NCI-H748 treated with DMSO at 0.1 percent for 48 hours (cell line): ENCODE results near the gene B4GALT2.

ENCODE experiments used
- DNase-seq: peaks from one replicate; lab custom pipeline; 2025; lab: John Stamatoyannopoulos, UW

The B4GALT2 gene

GRCh38 chr1:43978551-43979260 lies at the start of gene B4GALT2:
B4GALT2 (plus strand) TSS chr1:43979210; CDS start chr1:43981161, 1,951 bp downstream.
- DNase-seq, result peak; percentile 33

GRCh38 chr1:43930168-43930948 lies 48.7 kb upstream of the B4GALT2 start:
- DNase-seq, result no peak

GRCh38 chr1:43930949-43931275 lies 48.1 kb upstream of the B4GALT2 start:
- DNase-seq, result no peak

GRCh38 chr1:43931711-43932660 lies 47.0 kb upstream of the B4GALT2 start:
- DNase-seq, result no peak

- DNase-seq, result peak; percentile 71
Measured at GRCh38 chr1:43932786-43933385, 46.1 kb upstream of the B4GALT2 start.

GRCh38 chr1:43933386-43934100 lies 45.5 kb upstream of the B4GALT2 start, which contains the start of gene ARTN:
ARTN (plus strand) TSS chr1:43933801; CDS start chr1:43935657, 1,856 bp downstream.
- DNase-seq, result peak; percentile 71

GRCh38 chr1:43934101-43934985 lies 44.7 kb upstream of the B4GALT2 start:
- peak; percentile 85 for DNase-seq

- DNase-seq, result no peak
Measured at GRCh38 chr1:43934986-43935324, 44.1 kb upstream of the B4GALT2 start.

- peak; percentile 20 for DNase-seq
Measured at GRCh38 chr1:43935711-43936427, 43.1 kb upstream of the B4GALT2 start.

- DNase-seq, result peak; percentile 53
Measured at GRCh38 chr1:43936431-43937151, 42.4 kb upstream of the B4GALT2 start.

GRCh38 chr1:43937179-43937865 lies 41.7 kb upstream of the B4GALT2 start:
- DNase-seq, result no peak

GRCh38 chr1:43938383-43938782 lies 40.6 kb upstream of the B4GALT2 start:
- no peak for DNase-seq

- DNase-seq, result no peak
Measured at GRCh38 chr1:43938892-43939587, 40.0 kb upstream of the B4GALT2 start.

- DNase-seq, result no peak
Measured at GRCh38 chr1:43942411-43942810, 36.6 kb upstream of the B4GALT2 start.

- no peak for DNase-seq
Measured at GRCh38 chr1:43944860-43945259, 34.1 kb upstream of the B4GALT2 start.

GRCh38 chr1:43945674-43946235 lies 33.3 kb upstream of the B4GALT2 start:
- DNase-seq, result no peak
